ENCODE data around the gene CROCC. TPM values are rescaled to one million over a fixed set of nuclear protein-coding genes. Genes with fewer than 3 reads are reported as not detected.
"Not testable (repeated sequence)": the region's sequence is repeated elsewhere in the genome, so short reads cannot be mapped to it uniquely, and the experiment has no call there.

The CROCC gene
- total RNA-seq, 1 experiment from 2014 or later, result 9.4 TPM

- peak; percentile 97 for DNase-seq (ENCODE audit: low read depth)
Observed at GRCh38 chr1:16895598-16896315, 26.0 kb upstream of the CROCC start, which contains the start of gene RNU1-2. Gene RNU1-2 (plus strand): TSS chr1:16895980.

DNA sequence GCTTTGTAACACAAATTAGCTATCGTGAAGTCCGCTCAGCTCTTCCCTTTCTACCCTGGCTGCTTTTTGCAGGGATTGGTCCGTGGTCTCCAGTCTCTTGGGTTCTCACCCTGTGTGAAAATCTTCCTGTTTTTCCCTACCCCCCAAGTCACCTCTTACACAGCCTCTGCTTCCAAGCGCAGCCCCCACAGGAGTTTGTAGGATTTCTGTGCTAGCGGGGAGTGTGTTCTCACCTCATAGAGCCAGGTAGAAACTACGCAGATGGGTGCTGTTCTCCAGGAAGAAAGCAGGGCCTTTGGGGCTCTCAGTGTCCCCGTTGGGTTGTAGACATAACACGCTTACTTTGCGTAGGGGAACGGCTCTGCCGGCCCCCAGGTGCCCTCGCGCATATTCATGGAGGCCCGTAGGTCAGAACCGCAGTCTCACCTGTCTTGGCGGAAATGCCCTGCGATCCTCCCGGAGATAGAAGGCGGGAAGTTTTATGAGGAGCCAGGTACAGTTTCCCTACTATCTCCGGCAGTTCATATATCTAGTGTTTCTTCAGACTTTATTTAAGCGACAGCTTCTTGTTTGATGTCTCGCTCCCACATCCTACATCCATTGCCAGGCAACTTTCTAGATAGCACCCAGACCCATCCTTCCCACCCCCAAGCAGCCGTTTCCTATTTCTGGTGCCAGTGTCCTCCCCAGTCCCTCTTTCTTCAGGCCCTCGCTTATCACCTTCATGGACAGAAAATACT, 25.2 kb upstream of the CROCC start:
- DNase-seq (ENCODE audit: low read depth), result peak; percentile 92

DNA sequence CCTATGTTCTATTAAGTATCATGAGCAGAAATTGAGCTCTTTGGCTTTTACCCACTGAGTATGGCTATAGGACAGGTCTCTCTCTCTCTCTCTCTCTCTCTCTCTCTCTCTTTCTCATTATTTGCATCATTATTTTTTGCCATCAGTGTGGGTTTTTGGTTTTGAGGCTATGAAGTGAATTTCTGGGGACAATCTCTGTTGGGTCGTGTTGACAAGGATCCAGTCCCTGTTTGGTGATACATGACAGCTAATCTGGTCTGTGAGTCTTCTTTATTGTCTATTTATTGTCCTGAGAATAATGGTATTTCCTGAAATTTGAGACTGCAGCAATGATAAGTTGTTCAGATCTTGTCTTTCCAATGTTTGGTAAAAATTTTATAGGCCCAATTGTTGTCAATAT, 24.1 kb upstream of the CROCC start:
- not testable (repeated sequence) for DNase-seq (ENCODE audit: low read depth)

DNA sequence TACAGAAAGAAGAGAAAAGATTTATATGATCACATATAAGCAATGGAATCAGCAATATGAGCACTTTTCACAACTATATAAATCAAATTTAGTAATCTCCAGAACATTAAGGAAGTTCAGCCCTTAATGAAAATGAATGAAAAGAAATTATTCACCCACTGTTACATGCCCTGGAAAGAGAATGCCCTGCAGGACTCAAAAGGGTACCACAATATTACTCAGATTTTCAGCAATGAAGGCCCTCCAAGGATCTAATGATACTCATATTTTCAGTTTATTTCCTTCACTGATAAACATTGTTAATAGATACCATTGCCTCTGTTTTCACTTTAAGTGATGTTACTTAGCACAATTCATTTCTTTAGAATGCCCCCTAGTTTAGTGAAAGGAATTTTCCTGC, 23.4 kb upstream of the CROCC start:
- not testable (repeated sequence) for DNase-seq (ENCODE audit: low read depth)

DNA sequence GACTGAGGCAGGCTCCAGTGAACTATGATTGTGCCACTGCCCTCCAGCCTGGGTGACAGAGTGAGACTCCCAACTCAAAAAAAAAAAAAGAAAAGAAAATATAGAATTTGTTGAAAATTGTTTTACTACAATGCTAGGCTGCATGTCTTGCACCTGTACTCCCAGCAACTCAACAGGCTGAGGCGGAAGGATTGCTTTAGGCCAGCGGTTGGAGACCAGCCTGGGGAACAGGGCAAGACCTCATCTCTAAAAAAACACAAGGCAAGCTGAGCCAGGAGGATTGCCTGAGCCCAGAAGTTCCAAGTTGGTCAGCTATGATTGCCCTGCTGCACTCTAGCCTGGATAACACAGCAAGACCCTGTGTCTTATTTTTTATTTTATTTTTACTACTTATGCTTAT, 22.7 kb upstream of the CROCC start:
- DNase-seq (ENCODE audit: low read depth), result not testable (repeated sequence)

- DNase-seq (ENCODE audit: low read depth), result no peak
Observed at GRCh38 chr1:16900751-16901150, 21.0 kb upstream of the CROCC start.

DNA sequence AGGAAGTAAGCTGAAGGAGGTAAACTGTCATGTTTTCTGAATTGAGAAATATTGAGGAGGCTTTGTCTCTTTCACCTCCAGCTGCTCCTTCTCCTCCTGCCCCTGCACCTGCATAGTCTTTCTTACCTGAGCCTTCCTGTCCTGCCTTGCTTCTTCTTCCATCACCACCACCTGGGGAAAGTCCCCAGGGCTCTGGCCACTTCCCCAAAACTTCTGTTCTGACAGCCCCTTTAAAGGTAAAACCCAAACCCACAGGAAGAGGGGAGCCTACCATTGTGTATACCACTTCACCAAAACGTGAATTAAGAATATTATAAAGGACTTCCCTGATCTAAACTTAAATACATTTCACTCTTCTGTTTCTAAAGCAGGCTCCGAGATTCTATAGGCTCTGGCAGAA, 20.4 kb upstream of the CROCC start:
- not testable (repeated sequence) for DNase-seq (ENCODE audit: low read depth)

GRCh38 chr1:16903054-16903453, 18.7 kb upstream of the CROCC start:
- DNase-seq (ENCODE audit: low read depth), result peak; percentile 56

GRCh38 chr1:16903458-16903796, 18.3 kb upstream of the CROCC start:
- DNase-seq (ENCODE audit: low read depth), result no peak

GRCh38 chr1:16904560-16905109, 17.1 kb upstream of the CROCC start:
- peak; percentile 96 for DNase-seq (ENCODE audit: low read depth)

DNA sequence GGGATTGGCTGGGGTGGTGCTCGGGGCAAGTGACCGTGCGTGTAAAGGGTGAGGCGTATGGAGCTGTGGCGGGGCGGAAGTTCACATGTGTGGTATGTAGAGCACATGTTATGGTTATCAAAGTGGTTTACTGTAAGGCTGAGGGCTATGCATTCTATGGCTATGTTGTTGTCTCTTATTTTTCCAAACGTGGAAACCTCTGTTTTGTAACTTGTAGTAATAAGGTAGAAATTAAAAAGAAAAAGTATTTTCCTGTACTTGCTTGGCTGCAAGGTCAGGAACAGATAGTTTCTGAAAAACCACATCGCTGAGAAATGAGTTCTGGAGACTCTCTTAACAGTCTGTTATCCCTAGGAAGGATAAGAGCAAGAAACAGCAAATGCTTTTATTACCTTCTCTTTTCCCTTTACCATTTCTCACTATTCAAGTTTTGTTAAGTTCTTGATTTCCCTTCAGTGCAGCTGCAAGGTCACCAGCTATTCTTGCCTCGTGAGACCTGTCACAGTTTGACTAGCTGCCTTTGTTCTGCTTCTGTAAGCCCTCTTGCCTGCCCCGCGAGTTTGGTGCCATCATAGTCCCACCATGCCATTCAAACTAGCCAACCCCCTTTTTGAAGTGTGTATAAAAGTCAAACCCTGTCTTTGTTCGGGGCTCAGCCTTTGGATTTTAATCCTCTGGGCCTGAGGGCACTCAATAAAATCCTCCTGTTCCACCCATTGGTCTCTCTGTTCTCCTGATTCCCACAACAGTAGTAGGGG, 16.4 kb upstream of the CROCC start:
- DNase-seq (ENCODE audit: low read depth), result peak; percentile 78

DNA sequence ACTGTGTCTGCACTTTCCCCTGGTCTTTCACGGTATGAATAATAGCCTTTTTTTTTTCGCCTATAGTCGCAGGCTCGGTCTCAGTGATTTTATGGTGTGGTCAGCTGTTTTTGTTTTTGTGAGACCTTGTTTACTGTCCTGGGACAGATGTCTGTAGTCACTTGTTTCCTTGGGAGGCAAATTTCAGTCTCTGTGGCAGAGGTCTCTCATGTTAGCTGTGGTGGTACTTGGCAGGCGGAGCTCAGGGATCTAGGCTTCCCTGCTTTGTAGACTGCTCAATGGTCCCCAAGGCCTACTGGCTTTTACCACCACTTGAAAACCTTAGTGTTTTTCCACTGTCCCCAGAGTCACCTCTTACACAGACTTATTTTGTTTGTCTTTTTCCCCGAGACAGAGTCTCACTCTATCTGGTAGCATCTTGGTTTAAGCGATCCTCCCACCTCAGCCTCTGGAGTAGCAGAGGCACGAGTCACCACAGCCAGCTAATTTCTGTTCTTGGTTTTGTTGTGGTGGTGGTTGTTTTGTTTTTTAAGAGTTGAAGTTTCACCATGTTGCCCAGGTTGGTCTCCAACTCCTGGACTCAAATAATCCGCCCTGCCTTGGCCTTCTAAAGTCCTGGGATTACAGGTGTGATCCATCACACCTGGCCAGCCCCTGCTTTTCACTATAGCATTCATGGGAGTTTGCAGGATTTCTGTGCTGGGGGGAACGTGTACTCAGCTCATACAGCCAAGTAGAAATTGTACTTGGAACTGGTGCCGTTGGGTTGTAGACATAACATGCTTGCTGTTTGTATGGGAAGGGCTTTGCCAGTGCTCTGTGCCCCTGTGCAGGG, 15.6 kb upstream of the CROCC start:
- peak; percentile 20 for DNase-seq (ENCODE audit: low read depth)

DNA sequence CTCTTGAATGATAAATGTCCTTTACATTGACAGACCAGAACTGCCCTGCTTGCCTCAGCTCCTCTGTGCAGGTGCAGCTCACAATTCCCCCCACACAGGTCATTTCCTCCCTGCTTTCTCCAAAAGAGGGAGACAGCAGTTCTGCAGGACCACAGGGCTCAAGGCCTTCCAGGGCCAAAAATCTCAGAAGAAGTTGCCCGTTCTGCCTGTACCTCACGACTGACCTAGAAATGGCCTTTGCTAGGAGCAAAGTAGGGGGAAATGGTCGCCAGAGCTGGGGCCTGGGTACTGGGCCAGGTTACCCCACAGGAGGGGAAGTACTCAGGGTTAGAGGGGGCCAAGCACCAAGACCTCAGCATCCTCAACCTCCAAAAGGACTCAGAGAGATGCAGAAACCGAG, 14.9 kb upstream of the CROCC start:
- no peak for DNase-seq (ENCODE audit: low read depth)

DNA sequence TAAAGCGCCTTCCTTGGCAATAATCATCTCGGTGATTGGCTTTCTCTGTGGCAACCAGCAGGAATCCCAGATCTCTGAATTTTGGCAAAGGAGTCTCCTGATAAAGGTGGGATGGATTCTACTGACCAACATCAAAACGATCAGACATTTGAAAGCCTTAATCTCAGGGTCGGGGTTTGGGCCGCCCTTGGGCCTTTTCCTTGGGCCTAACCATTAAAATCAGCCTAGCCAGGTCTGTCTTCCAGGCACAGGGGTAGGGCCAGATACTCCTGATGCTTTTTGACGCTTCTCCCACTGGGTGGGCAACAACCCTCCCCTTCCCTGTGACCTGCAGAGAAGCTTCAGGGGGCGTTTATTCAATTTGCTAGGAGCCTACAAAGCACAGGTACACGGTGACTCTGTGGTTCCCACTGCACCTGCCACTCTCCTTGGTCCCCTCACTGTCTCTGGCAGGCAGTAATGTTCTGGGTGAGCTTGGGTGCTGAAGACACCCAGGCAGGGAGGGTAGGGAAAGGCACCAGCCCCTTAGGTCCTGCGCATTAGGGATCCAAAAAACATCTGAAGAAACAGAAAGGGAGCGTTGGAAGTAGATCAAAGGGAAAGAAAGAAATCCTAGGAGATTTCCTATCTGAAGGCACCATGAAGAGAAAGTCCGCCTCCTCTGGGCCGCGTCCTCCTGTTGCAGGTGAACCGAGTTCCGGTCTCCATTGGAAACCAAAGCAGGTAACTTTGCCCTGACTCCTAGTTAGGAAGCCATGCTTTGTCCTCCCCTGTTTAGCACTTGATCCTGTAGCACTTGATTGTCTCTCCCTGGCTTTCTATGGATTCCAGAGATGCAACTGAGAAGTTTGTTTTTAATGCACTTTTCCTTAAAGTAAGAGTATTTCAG, 13.6 kb upstream of the CROCC start:
- no peak for DNase-seq (ENCODE audit: low read depth)

DNA sequence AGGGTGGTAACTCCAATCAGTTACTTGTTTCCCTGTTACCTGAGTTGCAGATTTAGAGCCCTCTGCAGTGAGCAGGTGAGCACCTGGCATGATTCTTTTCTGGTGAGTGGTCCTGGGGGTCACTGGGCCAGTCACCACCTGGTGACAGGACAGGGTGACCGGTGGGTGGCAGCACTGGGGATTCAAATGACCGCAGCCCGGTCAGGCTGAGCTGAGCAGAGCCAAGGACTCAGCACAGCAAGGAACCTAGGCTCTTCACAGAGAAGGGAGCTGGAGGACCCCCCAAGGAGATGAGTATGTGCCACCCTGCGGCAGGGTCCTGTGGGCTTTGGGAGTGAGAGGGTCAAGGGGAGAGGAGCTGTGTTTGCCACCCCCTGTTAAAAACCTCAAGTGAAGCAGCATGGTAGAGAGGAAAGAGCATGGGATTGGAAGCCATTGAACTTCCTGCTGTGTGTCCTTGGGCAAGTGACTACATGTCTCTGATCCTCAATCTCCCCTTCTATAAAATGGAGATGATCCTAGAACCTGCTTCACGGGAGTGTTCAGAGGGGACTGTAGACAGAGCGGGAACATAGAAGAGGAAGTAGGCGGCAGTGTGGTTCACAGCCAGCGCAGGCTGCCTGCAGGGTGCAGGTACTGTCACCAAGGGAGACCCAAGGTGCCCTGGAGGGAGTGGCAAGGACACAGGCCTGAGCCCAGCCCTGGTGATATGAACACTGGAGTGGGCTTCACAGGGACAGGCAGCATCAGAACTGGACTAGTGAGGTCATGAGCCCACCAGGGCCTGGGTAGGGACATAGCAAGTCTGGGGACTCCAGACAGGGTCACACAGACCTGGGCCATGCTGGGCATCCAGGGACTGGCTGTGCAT, 9.6 kb upstream of the CROCC start:
- DNase-seq (ENCODE audit: low read depth), result not testable (repeated sequence)

DNA sequence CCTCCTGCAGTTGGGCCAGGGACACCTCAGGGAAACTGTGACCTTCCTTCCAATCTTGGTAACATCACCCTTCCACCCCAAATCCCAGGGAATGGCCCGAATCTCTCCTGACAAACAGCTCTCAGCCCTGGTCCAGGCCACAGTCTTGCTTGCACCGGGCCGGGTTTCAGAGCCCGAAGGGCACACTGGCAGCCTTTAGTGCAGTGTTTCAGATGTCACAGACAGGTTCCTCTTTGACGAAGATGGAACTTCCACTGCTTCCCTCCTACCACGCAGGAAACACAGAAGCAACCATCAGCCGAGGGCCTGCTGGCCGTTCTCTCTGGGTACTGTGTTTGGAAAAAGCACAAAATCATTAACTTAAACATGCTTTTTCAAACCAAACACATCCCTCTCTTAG, 9.0 kb upstream of the CROCC start:
- DNase-seq (ENCODE audit: low read depth), result not testable (repeated sequence)

GRCh38 chr1:16913181-16913832, 8.4 kb upstream of the CROCC start:
- DNase-seq (ENCODE audit: low read depth), result no peak

DNA sequence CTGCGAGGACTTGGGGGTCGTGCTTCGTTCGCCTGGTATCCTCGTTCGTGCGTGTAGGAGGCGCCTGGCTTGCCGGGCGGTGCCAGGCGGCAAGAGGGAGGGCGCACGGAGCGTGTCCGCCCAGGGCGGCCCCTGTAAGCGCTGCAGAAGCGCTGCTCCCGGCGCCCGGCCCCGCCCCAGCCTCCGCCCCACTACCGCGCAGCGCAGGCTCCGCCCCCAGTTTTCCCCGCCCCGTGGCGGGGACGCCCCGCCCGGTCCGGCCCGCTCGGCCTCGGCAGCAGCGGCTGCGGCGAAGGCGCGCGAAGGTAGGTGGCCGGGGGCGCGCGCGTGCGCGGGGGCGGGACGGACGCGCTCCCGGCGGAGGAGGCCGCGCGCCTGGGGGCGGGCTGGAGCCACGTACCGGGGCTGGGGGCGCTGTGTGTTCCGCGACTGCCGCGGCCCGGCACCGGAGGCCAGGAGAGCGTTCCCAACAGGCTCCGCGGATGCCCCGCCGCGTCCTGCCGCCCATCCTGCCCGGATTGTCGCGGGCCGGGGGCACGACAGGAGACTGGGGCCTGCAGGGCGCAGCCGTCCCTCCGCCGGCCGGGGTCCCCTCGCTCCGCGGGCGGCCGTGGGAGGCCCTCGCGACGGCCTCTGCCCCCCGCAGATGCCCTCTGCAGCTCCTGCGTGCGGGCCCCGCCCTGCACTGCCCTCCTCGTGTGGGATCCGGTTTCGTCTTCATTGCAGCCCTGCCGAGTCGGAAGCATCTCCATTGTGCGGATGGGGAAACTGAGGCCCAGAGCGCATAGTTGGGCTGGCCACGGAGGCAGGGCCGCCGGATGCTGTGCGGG, 7.7 kb upstream of the CROCC start:
- peak; percentile 85 for DNase-seq (ENCODE audit: low read depth)
